SK-N-SH treated with all-trans-retinoic acid at 6 μM for 48 hours (cell line): Measurements from ENCODE around the gene LRRC18.

Experiments used
- ATAC-seq: fragments of 200-7000 bp; cut with Tn5 transposase; 3 replicates; pipeline ENCODE4 v1.9.1; 2020; ENCODE audit warnings: mild to moderate bottlenecking, moderate library complexity
- ARNTL ChIP-seq: fragments of 450-650 bp; formaldehyde crosslinking; IDR thresholded peaks from 2 replicates; pipeline ENCODE4 v1.5.0; 2020; ENCODE audit warnings: low read depth, mild to moderate bottlenecking, moderate library complexity, borderline replicate concordance
- BACH2 ChIP-seq: fragments of 250-450 bp; sonication (Bioruptor Pico); IDR thresholded peaks from 2 replicates; pipeline ENCODE4 v1.9.0; 2021; ENCODE audit warnings: mild to moderate bottlenecking, borderline replicate concordance
- CREB5 ChIP-seq: fragments of 250-450 bp; sonication (Bioruptor Pico); IDR thresholded peaks from 2 replicates; pipeline ENCODE4 v1.5.1; 2020; ENCODE audit warnings: low read depth, mild to moderate bottlenecking, moderate library complexity
- CSDC2 ChIP-seq: fragments of 250-450 bp; sonication (Bioruptor Pico); IDR thresholded peaks from 2 replicates; pipeline ENCODE4 v1.5.0; 2020; ENCODE audit warnings: mild to moderate bottlenecking, moderate library complexity
- CSRNP3 ChIP-seq: fragments of 250-450 bp; sonication (Bioruptor Pico); IDR thresholded peaks from 2 replicates; pipeline ENCODE4 v1.5.1; 2021; ENCODE audit warnings: mild to moderate bottlenecking, moderate library complexity
- ESRRG ChIP-seq: fragments of 250-450 bp; sonication (Bioruptor Pico); IDR thresholded peaks from 2 replicates; pipeline ENCODE4 v1.6.1; 2021; ENCODE audit warnings: mild to moderate bottlenecking
- ISL1 ChIP-seq: fragments of 250-450 bp; sonication (Bioruptor Pico); IDR thresholded peaks from 2 replicates; pipeline ENCODE4 v2.1.2; 2022; ENCODE audit warnings: mild to moderate bottlenecking, moderate library complexity
- OSR1 ChIP-seq: fragments of 250-450 bp; sonication (Bioruptor Pico); IDR thresholded peaks from 2 replicates; pipeline ENCODE4 v1.8.0; 2022; ENCODE audit warnings: moderate library complexity, mild to moderate bottlenecking, inconsistent platforms
- PATZ1 ChIP-seq: fragments of 250-450 bp; sonication (Bioruptor Pico); IDR thresholded peaks from 2 replicates; pipeline ENCODE4 v1.8.0; 2020; ENCODE audit warnings: mild to moderate bottlenecking, moderate library complexity, borderline replicate concordance
- POU6F1 ChIP-seq: fragments of 250-450 bp; sonication (Bioruptor Pico); IDR thresholded peaks from 2 replicates; pipeline ENCODE4 v1.8.0; 2021; ENCODE audit warnings: low read depth, mild to moderate bottlenecking, moderate library complexity, borderline replicate concordance
- RARB ChIP-seq: fragments of 250-450 bp; sonication (Bioruptor Pico); IDR thresholded peaks from 2 replicates; pipeline ENCODE4 v1.8.0; 2021; ENCODE audit warnings: mild to moderate bottlenecking, moderate library complexity
- SNAI2 ChIP-seq: fragments of 250-450 bp; sonication (Bioruptor Pico); IDR thresholded peaks from 2 replicates; pipeline ENCODE4 v1.5.0; 2020; ENCODE audit warnings: mild to moderate bottlenecking, moderate library complexity
- TCF4 ChIP-seq: fragments of 250-450 bp; sonication (Bioruptor Pico); IDR thresholded peaks from 2 replicates; pipeline ENCODE4 v1.8.0; 2021; ENCODE audit warnings: mild to moderate bottlenecking, moderate library complexity, borderline replicate concordance
- TOX ChIP-seq: fragments of 250-450 bp; sonication (Bioruptor Pico); IDR thresholded peaks from 2 replicates; pipeline ENCODE4 v1.8.0; 2021; ENCODE audit warnings: mild to moderate bottlenecking, moderate library complexity, borderline replicate concordance
- ZC3H10 ChIP-seq: fragments of 250-450 bp; sonication (Bioruptor Pico); IDR thresholded peaks from 2 replicates; pipeline ENCODE4 v1.5.1; 2021; ENCODE audit warnings: mild to moderate bottlenecking, moderate library complexity
- ZFP3 ChIP-seq: fragments of 250-450 bp; sonication (Bioruptor Pico); IDR thresholded peaks from 2 replicates; pipeline ENCODE4 v1.5.0; 2020; ENCODE audit warnings: mild to moderate bottlenecking, moderate library complexity
- ZFP30 ChIP-seq: fragments of 450-650 bp; formaldehyde crosslinking; IDR thresholded peaks from 2 replicates; pipeline ENCODE4 v1.5.0; 2022; ENCODE audit warnings: mild to moderate bottlenecking, moderate library complexity
- ZNF565 ChIP-seq: fragments of 450-650 bp; formaldehyde crosslinking; conservative IDR thresholded peaks from 2 replicates; pipeline ENCODE4 v1.5.0; 2020; ENCODE audit warnings: low read depth, mild to moderate bottlenecking, moderate library complexity
- ZNF70 ChIP-seq: fragments of 450-650 bp; formaldehyde crosslinking; IDR thresholded peaks from 2 replicates; pipeline ENCODE4 v1.5.0; 2020; ENCODE audit warnings: mild to moderate bottlenecking, moderate library complexity

LRRC18 gene

GRCh38 chr10:48902096-48902495, 37.5 kb downstream of the LRRC18 start:
- no peak for ATAC-seq

GRCh38 chr10:48901319-48901718, 38.3 kb downstream of the LRRC18 start:
- ATAC-seq, result no peak
- TF ChIP-seq SNAI2 (CRISPR knock-in tag) (no peak), OSR1 (CRISPR knock-in tag) (no peak), ARNTL (no peak)

More at GRCh38 chr10:48902096-48902495, 37.5 kb downstream of the LRRC18 start:
- TF ChIP-seq CREB5 (CRISPR knock-in tag), result no peak
- no peak for TF ChIP-seq ISL1

- ATAC-seq, result no peak
Measured at GRCh38 chr10:48900371-48900801, 39.3 kb downstream of the LRRC18 start.

GRCh38 chr10:48899781-48900180, 39.9 kb downstream of the LRRC18 start:
- TF ChIP-seq ISL1 (no peak), ZFP3 (CRISPR knock-in tag) (no peak), ZFP30 (CRISPR knock-in tag) (no peak), ZNF565 (no peak), CSRNP3 (CRISPR knock-in tag) (no peak), CREB5 (CRISPR knock-in tag) (no peak), BACH2 (CRISPR knock-in tag) (no peak), RARB (CRISPR knock-in tag) (no peak)
- no peak for ATAC-seq

More at GRCh38 chr10:48900371-48900801, 39.3 kb downstream of the LRRC18 start:
- TF ChIP-seq TOX (CRISPR knock-in tag) (no peak), TCF4 (CRISPR knock-in tag) (no peak), SNAI2 (CRISPR knock-in tag) (no peak), ESRRG (CRISPR knock-in tag) (no peak), ZNF70 (CRISPR knock-in tag) (no peak), OSR1 (CRISPR knock-in tag) (no peak), ZNF565 (no peak), BACH2 (CRISPR knock-in tag) (no peak), CREB5 (CRISPR knock-in tag) (no peak), ZFP30 (CRISPR knock-in tag) (no peak)

- no peak for TF ChIP-seq TOX (CRISPR knock-in tag)
- no peak for TF ChIP-seq CSDC2
- TF ChIP-seq ZFP3 (CRISPR knock-in tag), result no peak
- TF ChIP-seq ZFP30 (CRISPR knock-in tag), result no peak
- TF ChIP-seq ZC3H10 (CRISPR knock-in tag), result no peak
- TF ChIP-seq PATZ1 (CRISPR knock-in tag), result no peak
- TF ChIP-seq BACH2 (CRISPR knock-in tag), result no peak
- TF ChIP-seq ZNF565, result no peak
- TF ChIP-seq POU6F1 (CRISPR knock-in tag), result no peak
- TF ChIP-seq SNAI2 (CRISPR knock-in tag), result no peak
- TF ChIP-seq OSR1 (CRISPR knock-in tag), result no peak
- ATAC-seq, result no peak
Measured at GRCh38 chr10:48898426-48898825, 41.2 kb downstream of the LRRC18 start.
